A673 (cell line): Measurements from ENCODE around the gene NEDD8.

Experiments
- CTCF ChIP-seq: fragments of 300-800, 200-600 bp; sonication (generic); conservative IDR thresholded peaks from 2 replicates; pipeline ENCODE4 v1.5.1; 2017; ENCODE audit warnings: low read depth, mild to moderate bottlenecking, antibody characterized with exemption, low read length, moderate library complexity, mixed read lengths
- EZH2 ChIP-seq: fragments of 200-600 bp; sonication (generic); IDR thresholded peaks from 2 replicates; pipeline ENCODE4 v1.6.1; 2017; ENCODE audit warnings: borderline replicate concordance, low read depth, mild to moderate bottlenecking, mixed read lengths, antibody characterized with exemption, low read length; ENCODE audit not compliant: poor library complexity, severe bottlenecking

- TF ChIP-seq EZH2 (no peak), CTCF (no peak)
Measured at GRCh38 chr14:24269368-24269767, 37.2 kb upstream of the NEDD8 start.
